Testis (tissue), 2 donors: ENCODE measurements around the gene CCDC117.

Source experiments
- CTCF ChIP-seq, 3 experiments: fragments of 450-650 bp in 2 of 3; fragments of 200-600 bp in 1 of 3; sonication (generic) in 1 of 3; IDR thresholded peaks; one replicate each; pipeline ENCODE4 v1.5.1; 2016 to 2019; ENCODE audit warnings: antibody characterized with exemption in 3 of 3, mild to moderate bottlenecking in 2 of 3, moderate library complexity in 1 of 3
- POLR2A ChIP-seq: fragments of 450-650 bp; IDR thresholded peaks from one replicate; pipeline ENCODE4 v1.6.1; 2017; ENCODE audit warnings: antibody characterized with exemption, mild to moderate bottlenecking, moderate library complexity

GRCh38 chr22:28831140-28832072, 58.9 kb downstream of the CCDC117 start:
- no peak for TF ChIP-seq CTCF (IDR thresholded peaks at IDR 0.05)
- no peak for TF ChIP-seq POLR2A
